ENCODE measurements around the gene EPN2.

- TF ChIP-seq CTCF (IDR thresholded peaks at IDR 0.05 in 2 of 3, conservative IDR thresholded peaks at IDR 0.05 in 1 of 3; ENCODE audit: borderline replicate concordance in 1 of 3, insufficient read depth in 1 of 3, low read depth in 2 of 3, low read length in 2 of 3) = no peak
- TF ChIP-seq RAD21 (IDR thresholded peaks at IDR 0.05; ENCODE audit: low read depth) = no peak
- TF ChIP-seq EZH2phosphoT487 (IDR thresholded peaks at IDR 0.05; ENCODE audit: borderline replicate concordance) = no peak
These were observed 108.6 kb downstream of the EPN2 start for GRCh38 chr17:19345486-19346350.
